Vagina (tissue), 2 donors: ENCODE measurements around the gene RIC1.

ENCODE experiments used
- CTCF ChIP-seq, 3 experiments: fragments of 450-650 bp in 2 of 3; fragments of 200-600 bp in 1 of 3; sonication (generic) in 1 of 3; IDR thresholded peaks; one replicate each; pipeline ENCODE4 v1.5.1; 2017 to 2019; ENCODE audit warnings: antibody characterized with exemption in 3 of 3, mild to moderate bottlenecking in 2 of 3, moderate library complexity in 2 of 3
- POLR2A ChIP-seq, 2 donors: fragments of 450-650 bp; IDR thresholded peaks; one replicate each; pipeline ENCODE4 v1.6.1; 2017; ENCODE audit warnings: antibody characterized with exemption in 2 of 2, mild to moderate bottlenecking in 2 of 2, moderate library complexity in 2 of 2

GRCh38 chr9:5696884-5697283 is 68.0 kb downstream of the RIC1 start:
- no peak for TF ChIP-seq CTCF (IDR thresholded peaks at IDR 0.05)
- no peak for TF ChIP-seq POLR2A (IDR thresholded peaks at IDR 0.05)
